ENCODE data around the gene PHLDA1.

- no peak for TF ChIP-seq CTCF (CRISPR knock-in tag; IDR thresholded peaks at IDR 0.05)
- no peak for TF ChIP-seq ZNF251 (CRISPR knock-in tag; IDR thresholded peaks at IDR 0.05)
- TF ChIP-seq ZNF639 (CRISPR knock-in tag; conservative IDR thresholded peaks at IDR 0.05): no peak; the same call in 1 of the 2 replicates
Measured at GRCh38 chr12:75977952-75978671, 53.5 kb downstream of the PHLDA1 start.
